OCI-M1 (cell line): Measurements from ENCODE around the gene C1orf122.
A peak's percentile ranks its signal among the peaks of the same experiment; 100 is the strongest.

Experiments used
- DNase-seq: peaks from one replicate; lab custom pipeline; 2025; lab: John Stamatoyannopoulos, UW

The C1orf122 gene

GRCh38 chr1:37845049-37845646, 37.6 kb downstream of the C1orf122 start:
- DNase-seq = peak; percentile 24

GRCh38 chr1:37845786-37846185, 38.2 kb downstream of the C1orf122 start:
- peak; percentile 62 for DNase-seq

- DNase-seq = peak; percentile 86
Observed at GRCh38 chr1:37846647-37847339, 39.2 kb downstream of the C1orf122 start.

GRCh38 chr1:37849480-37849879, 41.9 kb downstream of the C1orf122 start:
- DNase-seq = no peak

- no peak for DNase-seq
Observed at GRCh38 chr1:37850352-37850955, 42.9 kb downstream of the C1orf122 start.

DNA sequence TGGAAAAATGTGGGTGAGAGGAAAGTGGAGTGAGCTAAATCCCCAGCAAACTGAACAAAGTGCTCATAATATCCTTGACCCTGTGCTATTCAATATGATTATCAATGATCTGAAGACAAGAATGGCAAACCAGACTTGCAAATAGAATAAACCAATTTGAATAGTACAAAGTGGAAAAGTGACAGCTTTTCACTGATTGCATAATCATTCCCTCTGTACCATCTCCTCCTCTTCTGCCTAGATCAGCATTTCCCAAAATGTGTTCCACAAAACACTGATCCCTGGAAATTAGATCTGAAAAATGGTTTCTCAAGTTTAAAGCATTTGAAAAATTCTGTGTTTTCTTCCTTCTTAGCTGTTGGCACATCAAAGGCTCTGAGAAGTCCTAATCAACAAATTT, 43.7 kb downstream of the C1orf122 start:
- no peak for DNase-seq

GRCh38 chr1:37851782-37852210, 44.2 kb downstream of the C1orf122 start:
- DNase-seq = no peak

DNA sequence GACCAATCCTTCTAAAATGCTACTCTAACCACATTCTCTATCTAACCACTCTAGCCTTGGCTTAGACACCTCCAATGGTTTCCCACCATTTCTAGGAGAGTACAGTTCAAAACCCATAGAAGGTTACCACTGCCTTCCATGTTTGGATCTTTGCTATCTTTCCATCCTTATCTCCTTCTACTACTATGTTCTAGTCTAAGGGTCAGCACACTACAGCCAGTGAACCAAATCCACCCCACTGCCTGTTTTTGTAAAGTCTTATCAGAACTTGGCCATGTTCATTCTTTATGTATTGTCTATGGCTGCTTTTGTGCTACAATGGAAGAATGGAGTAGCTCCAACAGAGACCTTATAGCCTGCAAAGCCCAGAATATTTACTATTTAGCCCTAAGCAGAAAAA, 45.6 kb downstream of the C1orf122 start:
- DNase-seq = peak; percentile 24

GRCh38 chr1:37854406-37854805, 46.8 kb downstream of the C1orf122 start:
- DNase-seq = no peak
